ENCODE measurements around the gene DNM3. TPM values are rescaled to one million over a fixed set of nuclear protein-coding genes. Genes with fewer than 3 reads are reported as not detected.

The DNM3 gene
- total and polyA plus RNA-seq, 9 of the 15 experiments (the other 6 are each of a cell fraction or from before 2014, with no cell fraction given), result 0.08 to 0.36 (median 0.22) TPM; not detected in 1

GRCh38 chr1:172378109-172378760 is 536.9 kb downstream of the DNM3 start:
- Histone ChIP-seq H2AFZ (ENCODE audit: low read depth, low read length) (no peak overlapping the region), H3K27me3 (ENCODE audit: control insufficient read depth in 2 of 2, insufficient read depth in 2 of 2, low read length in 2 of 2) (peaks cover 0 to 2% of the 10 kb centered on the region in 2 experiments; a peak in 2 of 5 replicates), H3K27ac (ENCODE audit: extremely low read depth, low read depth, low read length) (no peak overlapping the region), H3K4me3 (no peak overlapping the region), H3K9me3 (replicated peaks; ENCODE audit: control insufficient read depth, insufficient read depth, low read depth, low read length) (no peaks in the 10 kb centered on the region), H3K79me2 (ENCODE audit: control insufficient read depth, insufficient read depth, low read length) (no peaks in the 10 kb centered on the region), H4K20me1 (replicated peaks; ENCODE audit: control insufficient read depth, insufficient read depth, low read length) (no peaks in the 10 kb centered on the region), H3K36me3 (ENCODE audit: control insufficient read depth, insufficient read depth, low read length) (no peaks in the 10 kb centered on the region), H3K4me2 (ENCODE audit: insufficient read depth, low read length) (no peak overlapping the region), H3K4me1 (replicated peaks in 1 of 2; ENCODE audit: control insufficient read depth in 2 of 2, insufficient read depth in 2 of 2, low read length in 2 of 2) (no peaks in the 10 kb centered on the region), H3K9me1 (ENCODE audit: control insufficient read depth, insufficient read depth, low read length) (no peaks in the 10 kb centered on the region), H3K9ac (ENCODE audit: insufficient read depth in 1 of 2, low read depth in 2 of 2, low read length in 2 of 2) (no peak overlapping the region)
- TF ChIP-seq NFIC (IDR thresholded peaks at IDR 0.05) (peak; percentile 42; the same call in 1 of the 2 replicates), EZH2 (IDR thresholded peaks at IDR 0.05; ENCODE audit: borderline replicate concordance, low read depth, low read length) (no peak), PURB (CRISPR knock-in tag; IDR thresholded peaks at IDR 0.05; ENCODE audit: low read depth) (no peak)
- no peak for ATAC-seq
- FAIRE-seq, result no peak
- in situ Hi-C loops (cut with MboI), result no loop called here
- intact Hi-C loops (cut with micrococcal nuclease), result no loop called here
- ChIA-PET CTCF (ENCODE audit: low intra/inter-chr PET ratio) (interaction anchor here (0.7 kb wide), 1 partner anchor 66 kb away, joined by 4 read pairs; no protein-coding TSS in a partner anchor), POLR2A (no interaction called here)
- 0% methylated on average over 1 of the region's 1 CpG for WGBS (ENCODE audit: insufficient coverage, low coverage, missing lambda C conversion rate)
- BruUV-seq (replicated peaks), result no TSS peak
- no peak for DNase-seq (ENCODE audit: extremely low read depth in 1 of 4, low spot score in 3 of 4)

DNA sequence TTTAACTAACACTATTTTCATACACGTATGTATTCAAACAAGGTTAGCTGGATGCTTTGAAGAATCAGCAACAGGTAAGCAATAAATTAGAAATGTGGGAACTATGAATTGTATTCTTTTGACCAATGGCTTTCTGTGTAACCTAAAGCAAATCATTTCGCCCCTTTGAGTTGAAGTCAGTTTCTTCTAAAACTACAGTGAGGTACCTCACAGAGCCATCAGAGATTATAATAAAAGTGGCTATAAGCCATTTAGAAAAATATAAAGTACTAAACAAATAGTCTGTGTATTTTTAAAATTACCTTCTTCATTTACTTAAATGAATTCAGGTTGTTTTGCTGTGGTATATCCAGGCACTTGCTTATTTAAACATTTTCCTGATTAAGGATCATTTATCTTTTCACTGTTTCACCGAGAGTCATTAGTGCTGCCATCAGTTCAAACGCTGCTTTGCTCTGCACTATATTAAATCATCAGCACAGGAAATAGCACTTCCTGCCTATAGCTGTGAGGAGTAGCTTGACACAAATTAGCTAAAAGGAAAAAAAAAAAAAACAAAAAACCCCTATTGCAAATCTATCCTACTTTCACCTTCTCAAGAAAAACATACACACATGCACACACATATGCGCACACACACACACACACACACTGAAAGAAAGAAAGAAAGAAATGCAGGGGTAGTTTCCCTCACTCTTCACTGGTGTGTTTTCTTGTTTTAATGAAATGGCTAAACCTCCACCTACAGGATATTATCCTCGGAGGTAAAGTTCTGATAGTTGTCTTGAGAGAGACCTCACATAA is 539.3 kb downstream of the DNM3 start:
- no peak overlapping the region for H3K27ac ChIP-seq (ENCODE audit: extremely low read depth, low read depth, low read length)
- H3K27me3 ChIP-seq (ENCODE audit: control insufficient read depth in 2 of 2, insufficient read depth in 2 of 2, low read length in 2 of 2), result peaks cover 0 to 7% of the 10 kb centered on the region in 2 experiments; a peak in 2 of 5 replicates
- WGBS (ENCODE audit: insufficient coverage, low coverage, missing lambda C conversion rate), result 2% methylated on average over 6 of the region's 6 CpGs
- ChIA-PET POLR2A (no interaction called here), CTCF (ENCODE audit: low intra/inter-chr PET ratio) (no interaction called here)
- H3K4me3 ChIP-seq, result no peak overlapping the region
- H3K9ac ChIP-seq (ENCODE audit: insufficient read depth in 1 of 2, low read depth in 2 of 2, low read length in 2 of 2), result no peak overlapping the region
- H3K4me2 ChIP-seq (ENCODE audit: insufficient read depth, low read length), result no peak overlapping the region
- no peak for ATAC-seq
- no peaks in the 10 kb centered on the region for H4K20me1 ChIP-seq (replicated peaks; ENCODE audit: control insufficient read depth, insufficient read depth, low read length)
- no peak for FAIRE-seq
- no peak for DNase-seq (ENCODE audit: extremely low read depth in 1 of 4, low spot score in 3 of 4)
- no peaks in the 10 kb centered on the region for H3K9me1 ChIP-seq (ENCODE audit: control insufficient read depth, insufficient read depth, low read length)
- no peaks in the 10 kb centered on the region for H3K79me2 ChIP-seq (ENCODE audit: control insufficient read depth, insufficient read depth, low read length)
- H3K9me3 ChIP-seq (replicated peaks; ENCODE audit: control insufficient read depth, insufficient read depth, low read depth, low read length), result no peaks in the 10 kb centered on the region
- H3K4me1 ChIP-seq (replicated peaks in 1 of 2; ENCODE audit: control insufficient read depth in 2 of 2, insufficient read depth in 2 of 2, low read length in 2 of 2), result no peaks in the 10 kb centered on the region
- H3K36me3 ChIP-seq (ENCODE audit: control insufficient read depth, insufficient read depth, low read length), result no peaks in the 10 kb centered on the region
- H2AFZ ChIP-seq (ENCODE audit: low read depth, low read length), result no peak overlapping the region
- in situ Hi-C loops (cut with MboI), result no loop called here
- no TSS peak for BruUV-seq (replicated peaks)
- intact Hi-C loops (cut with micrococcal nuclease), result no loop called here
- no peak for TF ChIP-seq MCM3 (IDR thresholded peaks at IDR 0.05)
- TF ChIP-seq ZBTB7A (IDR thresholded peaks at IDR 0.05; ENCODE audit: borderline replicate concordance, control insufficient read depth, low read depth, low read length), result no peak
- TF ChIP-seq PYGO2 (tag; IDR thresholded peaks at IDR 0.05), result no peak
- TF ChIP-seq SMAD1 (IDR thresholded peaks at IDR 0.05; ENCODE audit: low read depth, low read length, partially characterized antibody), result no peak
- TF ChIP-seq, protein P1, sequence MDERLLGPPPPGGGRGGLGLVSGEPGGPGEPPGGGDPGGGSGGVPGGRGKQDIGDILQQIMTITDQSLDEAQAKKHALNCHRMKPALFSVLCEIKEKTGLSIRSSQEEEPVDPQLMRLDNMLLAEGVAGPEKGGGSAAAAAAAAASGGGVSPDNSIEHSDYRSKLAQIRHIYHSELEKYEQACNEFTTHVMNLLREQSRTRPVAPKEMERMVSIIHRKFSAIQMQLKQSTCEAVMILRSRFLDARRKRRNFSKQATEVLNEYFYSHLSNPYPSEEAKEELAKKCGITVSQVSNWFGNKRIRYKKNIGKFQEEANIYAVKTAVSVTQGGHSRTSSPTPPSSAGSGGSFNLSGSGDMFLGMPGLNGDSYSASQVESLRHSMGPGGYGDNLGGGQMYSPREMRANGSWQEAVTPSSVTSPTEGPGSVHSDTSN (CRISPR knock-in tag; IDR thresholded peaks at IDR 0.05; ENCODE audit: low read depth), result no peak
- TF ChIP-seq, protein P1 (tag; conservative IDR thresholded peaks at IDR 0.05; ENCODE audit: low read depth), result 0 out of 2 replicates have a peak, but pooled peaks have one; percentile 11
- no peak for TF ChIP-seq GABPB1 (CRISPR knock-in tag; IDR thresholded peaks at IDR 0.05)
- TF ChIP-seq ZNF121 (CRISPR knock-in tag; conservative IDR thresholded peaks at IDR 0.05), result no peak
- 0 out of 4 replicates have a peak, but pooled peaks of 1 of the 2 experiments have one; percentile 18 for TF ChIP-seq MAZ (CRISPR knock-in tag; conservative IDR thresholded peaks at IDR 0.05 in 1 of 2, IDR thresholded peaks at IDR 0.05 in 1 of 2)
